Hepatocyte (in vitro differentiated cells): ENCODE data around the gene PCYOX1L.

ENCODE experiments used
- EZH2 ChIP-seq: fragments of 200-600 bp; sonication (generic); IDR thresholded peaks from 2 replicates; pipeline ENCODE4 v1.6.1; 2016; ENCODE audit warnings: antibody characterized with exemption, mild to moderate bottlenecking, borderline replicate concordance
- EZH2phosphoT487 ChIP-seq: fragments of 200-600 bp; sonication (generic); IDR thresholded peaks from one replicate; pipeline ENCODE4 v1.6.1; 2018; ENCODE audit warnings: antibody characterized with exemption, mild to moderate bottlenecking, low read depth, moderate library complexity; ENCODE audit not compliant: unreplicated experiment, severe bottlenecking
- TF ChIP-seq, protein P1 (sequence below): fragments of 200-600 bp; sonication (generic); IDR thresholded peaks from 2 replicates; pipeline ENCODE4 v1.5.1; 2016; ENCODE audit warnings: antibody characterized with exemption, mild to moderate bottlenecking; ENCODE audit not compliant: poor library complexity

DNA sequence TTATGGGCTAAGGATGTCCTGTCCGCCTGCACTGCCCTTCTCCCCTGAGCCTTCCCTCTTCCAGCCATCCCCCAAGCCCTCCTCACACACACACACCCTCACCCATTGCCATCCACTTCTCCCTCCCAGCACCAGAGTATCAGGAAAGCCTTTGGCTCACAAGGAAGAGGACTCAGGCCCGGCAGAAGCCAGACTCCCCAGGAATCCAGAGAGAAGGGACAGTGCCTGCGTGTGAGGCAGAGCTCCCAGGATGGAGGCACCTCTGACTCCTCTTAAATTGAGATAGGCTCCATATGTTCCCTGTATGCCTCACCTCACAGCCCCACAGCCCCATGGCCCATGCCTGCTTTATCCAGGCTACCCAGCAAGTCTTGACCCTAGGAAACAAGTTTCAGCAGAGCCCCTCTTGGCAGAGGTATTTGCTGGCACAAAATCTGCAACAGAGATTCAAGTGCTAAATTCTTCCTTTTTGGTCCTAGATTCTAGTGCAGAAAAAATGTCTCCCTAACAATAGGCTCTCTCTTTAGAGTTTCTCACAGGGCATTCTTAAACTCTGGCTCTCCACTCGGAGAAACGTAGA is 20.5 kb downstream of the PCYOX1L start:
- TF ChIP-seq, protein P1, sequence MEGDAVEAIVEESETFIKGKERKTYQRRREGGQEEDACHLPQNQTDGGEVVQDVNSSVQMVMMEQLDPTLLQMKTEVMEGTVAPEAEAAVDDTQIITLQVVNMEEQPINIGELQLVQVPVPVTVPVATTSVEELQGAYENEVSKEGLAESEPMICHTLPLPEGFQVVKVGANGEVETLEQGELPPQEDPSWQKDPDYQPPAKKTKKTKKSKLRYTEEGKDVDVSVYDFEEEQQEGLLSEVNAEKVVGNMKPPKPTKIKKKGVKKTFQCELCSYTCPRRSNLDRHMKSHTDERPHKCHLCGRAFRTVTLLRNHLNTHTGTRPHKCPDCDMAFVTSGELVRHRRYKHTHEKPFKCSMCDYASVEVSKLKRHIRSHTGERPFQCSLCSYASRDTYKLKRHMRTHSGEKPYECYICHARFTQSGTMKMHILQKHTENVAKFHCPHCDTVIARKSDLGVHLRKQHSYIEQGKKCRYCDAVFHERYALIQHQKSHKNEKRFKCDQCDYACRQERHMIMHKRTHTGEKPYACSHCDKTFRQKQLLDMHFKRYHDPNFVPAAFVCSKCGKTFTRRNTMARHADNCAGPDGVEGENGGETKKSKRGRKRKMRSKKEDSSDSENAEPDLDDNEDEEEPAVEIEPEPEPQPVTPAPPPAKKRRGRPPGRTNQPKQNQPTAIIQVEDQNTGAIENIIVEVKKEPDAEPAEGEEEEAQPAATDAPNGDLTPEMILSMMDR: no peak
- TF ChIP-seq EZH2 (no peak), EZH2phosphoT487 (no peak)
